ENCODE measurements around the gene TNFAIP8L3. TPM values are rescaled to one million over a fixed set of nuclear protein-coding genes. Genes with fewer than 3 reads are reported as not detected.

The TNFAIP8L3 gene
- total and polyA plus RNA-seq, 5 donors from 2014 or later: not detected

- H3K36me3 ChIP-seq (ENCODE audit: control insufficient read depth, insufficient read depth, low read length): no peaks in the 10 kb centered on the region
- Mint-ChIP-seq H3K27ac (no peak overlapping the region), H3K4me3 (no peak overlapping the region), H3K9me3 (peaks cover 0 to 6% (median 0%) of the 10 kb centered on the region in 7 donors), H3K36me3 (peaks cover 4% of the 10 kb centered on the region), H3K4me1 (peaks cover 0 to 15% (median 0%) of the 10 kb centered on the region in 4 donors), H3K27me3 (peaks cover 10% of the 10 kb centered on the region)
- ATAC-seq (ENCODE audit: low read depth in 2 of 2): no peak
- no peaks in the 10 kb centered on the region for H3K9me3 ChIP-seq (ENCODE audit: control insufficient read depth in 2 of 2, low read length in 2 of 2)
- peaks cover 5% of the 10 kb centered on the region for H3K4me1 ChIP-seq (ENCODE audit: control insufficient read depth, insufficient read depth, low read length, poor library complexity, severe bottlenecking)
- DNase-seq: no peak
- H3K27me3 ChIP-seq (ENCODE audit: control insufficient read depth, insufficient read depth, low read length): peaks cover 6% of the 10 kb centered on the region
- no peak overlapping the region for H3K4me3 ChIP-seq (ENCODE audit: low read depth, low read length)
- no peak overlapping the region for H3K27ac ChIP-seq (ENCODE audit: insufficient read depth, low read length, poor library complexity, severe bottlenecking)
These were observed 18.0 kb downstream of the TNFAIP8L3 start for GRCh38 chr15:51076524-51077220.

- Histone ChIP-seq H3K4me3 (ENCODE audit: low read depth, low read length) (no peak overlapping the region), H3K4me1 (ENCODE audit: control insufficient read depth, insufficient read depth, low read length, poor library complexity, severe bottlenecking) (peaks cover 5% of the 10 kb centered on the region), H3K27ac (ENCODE audit: insufficient read depth, low read length, poor library complexity, severe bottlenecking) (no peak overlapping the region), H3K36me3 (ENCODE audit: control insufficient read depth, insufficient read depth, low read length) (no peaks in the 10 kb centered on the region), H3K27me3 (ENCODE audit: control insufficient read depth, insufficient read depth, low read length) (peaks cover 4% of the 10 kb centered on the region), H3K9me3 (ENCODE audit: control insufficient read depth in 2 of 2, low read length in 2 of 2) (no peaks in the 10 kb centered on the region)
- Mint-ChIP-seq H3K4me3 (no peak overlapping the region), H3K27me3 (peaks cover 10% of the 10 kb centered on the region), H3K27ac (no peak overlapping the region), H3K4me1 (peaks cover 0 to 19% (median 0%) of the 10 kb centered on the region in 4 donors), H3K9me3 (peaks cover 0 to 6% (median 0%) of the 10 kb centered on the region in 7 donors), H3K36me3 (peaks cover 4% of the 10 kb centered on the region)
- peak in 1 of 3 donors; percentile 46 for DNase-seq
- no peak for ATAC-seq (ENCODE audit: low read depth in 2 of 2)
These were observed 18.7 kb downstream of the TNFAIP8L3 start for GRCh38 chr15:51075826-51076523.

DNA sequence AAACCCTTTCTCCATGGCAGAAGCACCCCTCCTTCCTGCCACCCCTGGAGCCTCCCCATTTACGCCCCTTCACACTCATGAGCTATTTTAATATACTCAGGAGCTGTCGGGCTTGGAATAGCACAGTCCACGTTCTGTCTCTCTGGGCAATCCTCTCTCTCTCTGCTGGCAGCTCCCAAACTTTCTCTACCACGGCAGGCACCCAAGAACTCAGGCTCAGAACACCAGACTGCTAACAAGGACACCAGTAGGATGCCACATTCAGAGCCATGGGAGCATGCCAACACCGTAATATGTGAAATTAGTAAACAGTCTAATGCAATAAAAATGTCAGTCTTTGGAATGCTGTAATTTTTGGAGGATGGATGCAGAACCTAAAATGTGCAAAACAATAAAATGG is 19.3 kb downstream of the TNFAIP8L3 start:
- no peak for ATAC-seq (ENCODE audit: low read depth in 2 of 2)
- peaks cover 10% of the 10 kb centered on the region for H3K27me3 Mint-ChIP-seq
- peaks cover 5% of the 10 kb centered on the region for H3K4me1 ChIP-seq (ENCODE audit: control insufficient read depth, insufficient read depth, low read length, poor library complexity, severe bottlenecking)
- H3K27me3 ChIP-seq (ENCODE audit: control insufficient read depth, insufficient read depth, low read length): peaks cover 4% of the 10 kb centered on the region
- no peaks in the 10 kb centered on the region for H3K36me3 ChIP-seq (ENCODE audit: control insufficient read depth, insufficient read depth, low read length)
- H3K27ac ChIP-seq (ENCODE audit: insufficient read depth, low read length, poor library complexity, severe bottlenecking): no peak overlapping the region
- DNase-seq: no peak
- H3K9me3 ChIP-seq (ENCODE audit: control insufficient read depth in 2 of 2, low read length in 2 of 2): no peaks in the 10 kb centered on the region
- peaks cover 4% of the 10 kb centered on the region for H3K36me3 Mint-ChIP-seq
- no peak overlapping the region for H3K4me3 Mint-ChIP-seq
- no peak overlapping the region for H3K27ac Mint-ChIP-seq
- H3K9me3 Mint-ChIP-seq: peaks cover 0 to 6% (median 0%) of the 10 kb centered on the region in 7 donors
- H3K4me1 Mint-ChIP-seq: peaks cover 0 to 21% (median under 1%) of the 10 kb centered on the region in 4 donors
- H3K4me3 ChIP-seq (ENCODE audit: low read depth, low read length): no peak overlapping the region

GRCh38 chr15:51074926-51075325 is 19.8 kb downstream of the TNFAIP8L3 start:
- Histone ChIP-seq H3K9me3 (ENCODE audit: control insufficient read depth in 2 of 2, low read length in 2 of 2) (no peaks in the 10 kb centered on the region), H3K27ac (ENCODE audit: insufficient read depth, low read length, poor library complexity, severe bottlenecking) (no peak overlapping the region), H3K4me1 (ENCODE audit: control insufficient read depth, insufficient read depth, low read length, poor library complexity, severe bottlenecking) (peaks cover 5% of the 10 kb centered on the region), H3K27me3 (ENCODE audit: control insufficient read depth, insufficient read depth, low read length) (peaks cover 4% of the 10 kb centered on the region), H3K36me3 (ENCODE audit: control insufficient read depth, insufficient read depth, low read length) (no peaks in the 10 kb centered on the region), H3K4me3 (ENCODE audit: low read depth, low read length) (no peak overlapping the region)
- no peak for ATAC-seq (ENCODE audit: low read depth in 2 of 2)
- Mint-ChIP-seq H3K36me3 (peaks cover 4% of the 10 kb centered on the region), H3K27me3 (peaks cover 10% of the 10 kb centered on the region), H3K27ac (no peak overlapping the region), H3K4me3 (no peak overlapping the region), H3K9me3 (peaks cover 0 to 6% (median 0%) of the 10 kb centered on the region in 7 donors), H3K4me1 (peaks cover 0 to 22% (median 1%) of the 10 kb centered on the region in 4 donors)
- DNase-seq: no peak

GRCh38 chr15:51071578-51071977 is 23.1 kb downstream of the TNFAIP8L3 start:
- Histone ChIP-seq H3K27ac (ENCODE audit: insufficient read depth, low read length, poor library complexity, severe bottlenecking) (no peak overlapping the region), H3K4me1 (ENCODE audit: control insufficient read depth, insufficient read depth, low read length, poor library complexity, severe bottlenecking) (peaks cover 4% of the 10 kb centered on the region), H3K27me3 (ENCODE audit: control insufficient read depth, insufficient read depth, low read length) (peaks cover 3% of the 10 kb centered on the region), H3K9me3 (ENCODE audit: control insufficient read depth in 2 of 2, low read length in 2 of 2) (no peaks in the 10 kb centered on the region), H3K36me3 (ENCODE audit: control insufficient read depth, insufficient read depth, low read length) (no peaks in the 10 kb centered on the region), H3K4me3 (ENCODE audit: low read depth, low read length) (no peak overlapping the region)
- H3K36me3 Mint-ChIP-seq: no peaks in the 10 kb centered on the region
- DNase-seq: no peak
- peak overlapping the region in 2 of 3 donors; percentile 6 to 42 for H3K27ac Mint-ChIP-seq
- no peak overlapping the region for H3K4me3 Mint-ChIP-seq
- no peak for ATAC-seq (ENCODE audit: low read depth in 2 of 2)
- no peaks in the 10 kb centered on the region for H3K9me3 Mint-ChIP-seq
- H3K27me3 Mint-ChIP-seq: peaks cover 9% of the 10 kb centered on the region
- peaks cover 0 to 14% (median 1%) of the 10 kb centered on the region in 4 donors for H3K4me1 Mint-ChIP-seq

DNA sequence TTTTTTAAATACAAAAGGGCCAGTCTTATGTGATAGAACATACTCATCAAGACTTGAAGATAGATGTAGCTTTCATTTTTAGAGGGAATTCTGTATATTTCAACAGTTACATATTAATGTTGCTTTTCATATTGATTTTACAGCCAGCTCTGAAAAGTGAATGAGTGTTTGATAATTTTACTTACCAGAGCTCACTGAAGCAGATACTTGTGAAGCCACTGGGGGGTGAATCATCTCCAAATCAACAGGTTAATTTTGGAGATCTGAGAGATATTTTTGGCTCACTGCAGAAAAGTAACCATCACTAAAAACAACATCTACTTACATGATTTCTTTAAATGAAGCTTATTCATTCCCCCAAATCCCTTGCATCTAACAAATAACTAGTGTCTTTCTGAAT is 24.7 kb downstream of the TNFAIP8L3 start:
- Mint-ChIP-seq H3K9me3 (no peaks in the 10 kb centered on the region), H3K27ac (no peak overlapping the region), H3K4me3 (no peak overlapping the region), H3K36me3 (no peaks in the 10 kb centered on the region), H3K27me3 (peaks cover 9% of the 10 kb centered on the region), H3K4me1 (peaks cover 0 to 12% (median 1%) of the 10 kb centered on the region in 4 donors)
- H3K4me1 ChIP-seq (ENCODE audit: control insufficient read depth, insufficient read depth, low read length, poor library complexity, severe bottlenecking): no peaks in the 10 kb centered on the region
- H3K27ac ChIP-seq (ENCODE audit: insufficient read depth, low read length, poor library complexity, severe bottlenecking): no peak overlapping the region
- DNase-seq (no peak), ATAC-seq (ENCODE audit: low read depth in 2 of 2) (no peak)
- no peaks in the 10 kb centered on the region for H3K9me3 ChIP-seq (ENCODE audit: control insufficient read depth in 2 of 2, low read length in 2 of 2)
- no peak overlapping the region for H3K4me3 ChIP-seq (ENCODE audit: low read depth, low read length)
- H3K27me3 ChIP-seq (ENCODE audit: control insufficient read depth, insufficient read depth, low read length): peaks cover under 1% of the 10 kb centered on the region
- H3K36me3 ChIP-seq (ENCODE audit: control insufficient read depth, insufficient read depth, low read length): no peaks in the 10 kb centered on the region

GRCh38 chr15:51067510-51067909 is 27.2 kb downstream of the TNFAIP8L3 start:
- no peak overlapping the region for H3K27ac ChIP-seq (ENCODE audit: insufficient read depth, low read length, poor library complexity, severe bottlenecking)
- Mint-ChIP-seq H3K36me3 (no peaks in the 10 kb centered on the region), H3K4me1 (peaks cover 0 to 12% (median 1%) of the 10 kb centered on the region in 4 donors), H3K4me3 (no peak overlapping the region), H3K9me3 (no peaks in the 10 kb centered on the region), H3K27ac (no peak overlapping the region), H3K27me3 (peaks cover 10% of the 10 kb centered on the region)
- DNase-seq (no peak), ATAC-seq (ENCODE audit: low read depth in 2 of 2) (no peak)
- H3K4me1 ChIP-seq (ENCODE audit: control insufficient read depth, insufficient read depth, low read length, poor library complexity, severe bottlenecking): no peaks in the 10 kb centered on the region
- H3K27me3 ChIP-seq (ENCODE audit: control insufficient read depth, insufficient read depth, low read length): peaks cover under 1% of the 10 kb centered on the region
- no peaks in the 10 kb centered on the region for H3K36me3 ChIP-seq (ENCODE audit: control insufficient read depth, insufficient read depth, low read length)
- H3K9me3 ChIP-seq (ENCODE audit: control insufficient read depth in 2 of 2, low read length in 2 of 2): no peaks in the 10 kb centered on the region
- no peak overlapping the region for H3K4me3 ChIP-seq (ENCODE audit: low read depth, low read length)
